ENCODE results near the gene HTT. TPM values are rescaled to one million over a fixed set of nuclear protein-coding genes. Genes with fewer than 3 reads are reported as not detected.

The HTT gene
- total and polyA plus RNA-seq, 2 of the 13 experiments (the other 11 are each of a cell fraction or from before 2014, with no cell fraction given) = 17.5 to 19.5 TPM

- TF ChIP-seq BATF2 (CRISPR knock-in tag; IDR thresholded peaks at IDR 0.05) (no peak), ZEB1 (IDR thresholded peaks at IDR 0.05; ENCODE audit: insufficient replicate concordance, low read depth) (no peak), ZNF142 (CRISPR knock-in tag; IDR thresholded peaks at IDR 0.05) (peak; percentile 34; the same call in 1 of the 2 replicates), ZSCAN9 (CRISPR knock-in tag; IDR thresholded peaks at IDR 0.05; ENCODE audit: borderline replicate concordance) (no peak), HNRNPL (IDR thresholded peaks at IDR 0.05; ENCODE audit: low read depth, low read length) (0 out of 2 replicates have a peak, but pooled peaks have one; percentile 30), ZNF552 (CRISPR knock-in tag; IDR thresholded peaks at IDR 0.05; ENCODE audit: borderline replicate concordance) (no peak), SP2 (CRISPR knock-in tag; IDR thresholded peaks at IDR 0.05) (no peak), NFYC (CRISPR knock-in tag; IDR thresholded peaks at IDR 0.05) (no peak), ARID3A (IDR thresholded peaks at IDR 0.05; ENCODE audit: low read depth, low read length) (no peak), ZBTB38 (CRISPR knock-in tag; IDR thresholded peaks at IDR 0.05) (no peak), KDM4B (CRISPR knock-in tag; IDR thresholded peaks at IDR 0.05) (no peak), LCORL (IDR thresholded peaks at IDR 0.05) (no peak), LCORL (CRISPR knock-in tag; IDR thresholded peaks at IDR 0.05) (peak; percentile 53), SKI (IDR thresholded peaks at IDR 0.05; ENCODE audit: partially characterized antibody) (peak; percentile 54), ZNF746 (CRISPR knock-in tag; IDR thresholded peaks at IDR 0.05) (no peak), SOX5 (CRISPR knock-in tag; IDR thresholded peaks at IDR 0.05; ENCODE audit: borderline replicate concordance) (peak; percentile 36; the same call in 1 of the 2 replicates), ZNF576 (CRISPR knock-in tag; IDR thresholded peaks at IDR 0.05) (no peak), PLSCR1 (CRISPR knock-in tag; IDR thresholded peaks at IDR 0.05; ENCODE audit: borderline replicate concordance) (no peak), TMF1 (CRISPR knock-in tag; IDR thresholded peaks at IDR 0.05; ENCODE audit: low read depth) (no peak), ZNF777 (CRISPR knock-in tag; IDR thresholded peaks at IDR 0.05) (no peak; the same call in 1 of the 2 replicates), ZSCAN31 (CRISPR knock-in tag; IDR thresholded peaks at IDR 0.05; ENCODE audit: low read depth) (no peak)
These were observed 33.0 kb upstream of the HTT start (continued) for GRCh38 chr4:3041192-3042142.

Data from HepG2 (cell line).